HepG2 (cell line): ENCODE measurements around the gene RFC1. TPM values are rescaled to one million over a fixed set of nuclear protein-coding genes. Genes with fewer than 3 reads are reported as not detected.

Experiments used
- ATF6 ChIP-seq: sonication (generic); formaldehyde crosslinking; conservative IDR thresholded peaks from 2 replicates; pipeline ENCODE4 v1.4.0; 2020; ENCODE audit warnings: missing genetic modification reagents
- EED ChIP-seq: sonication (generic); formaldehyde crosslinking; IDR thresholded peaks from 2 replicates; pipeline ENCODE4 v1.5.0; 2020; ENCODE audit warnings: mild to moderate bottlenecking, missing genetic modification reagents
- HNRNPUL1 ChIP-seq: fragments of 200-400 bp; formaldehyde crosslinking; IDR thresholded peaks from 2 replicates; pipeline ENCODE4 v1.6.1; 2017; ENCODE audit warnings: low read depth, mild to moderate bottlenecking, low read length, moderate library complexity
- NFE2L2 ChIP-seq: fragments of 150-350 bp; IDR thresholded peaks from 2 replicates; pipeline ENCODE4 v1.6.1; 2014; ENCODE audit warnings: low read length
- PAXIP1 ChIP-seq: sonication (generic); formaldehyde crosslinking; conservative IDR thresholded peaks from 2 replicates; pipeline ENCODE4 v1.4.0; 2020; ENCODE audit warnings: mild to moderate bottlenecking, missing genetic modification reagents, moderate library complexity
- RFX5 ChIP-seq: IDR thresholded peaks from 2 replicates; pipeline ENCODE4 v1.6.1; 2011; ENCODE audit warnings: low read depth, low read length, improper control_type of control experiment
- TARDBP ChIP-seq: sonication (generic); formaldehyde crosslinking; IDR thresholded peaks from 2 replicates; pipeline ENCODE4 v1.8.0; 2022; ENCODE audit warnings: mild to moderate bottlenecking, missing genetic modification reagents
- TEAD3 ChIP-seq: optimal IDR thresholded peaks from 2 replicates; pipeline ENCODE3; 2016; ENCODE audit warnings: borderline replicate concordance
- TOE1 ChIP-seq: sonication (generic); formaldehyde crosslinking; IDR thresholded peaks from 2 replicates; pipeline ENCODE4 v1.4.0; 2020; ENCODE audit warnings: mild to moderate bottlenecking, missing genetic modification reagents
- TOPORS ChIP-seq: sonication (generic); formaldehyde crosslinking; IDR thresholded peaks from 2 replicates; pipeline ENCODE4 v1.8.0; 2023; ENCODE audit warnings: mild to moderate bottlenecking, missing genetic modification reagents
- ZFP62 ChIP-seq: sonication (generic); formaldehyde crosslinking; IDR thresholded peaks from 2 replicates; pipeline ENCODE4 v1.4.0; 2020; ENCODE audit warnings: missing genetic modification reagents
- ZIK1 ChIP-seq: sonication (generic); formaldehyde crosslinking; IDR thresholded peaks from 2 replicates; pipeline ENCODE4 v1.5.0; 2020; ENCODE audit warnings: mild to moderate bottlenecking, low read depth, missing genetic modification reagents, borderline replicate concordance
- ZNF432 ChIP-seq: sonication (generic); formaldehyde crosslinking; IDR thresholded peaks from 2 replicates; pipeline ENCODE4 v1.5.0; 2020; ENCODE audit warnings: missing genetic modification reagents, mild to moderate bottlenecking, borderline replicate concordance
- ZNF484 ChIP-seq: sonication (generic); formaldehyde crosslinking; IDR thresholded peaks from 2 replicates; pipeline ENCODE4 v1.5.1; 2020; ENCODE audit warnings: mild to moderate bottlenecking, low read depth, missing genetic modification reagents, borderline replicate concordance
- ZNF570 ChIP-seq: sonication (generic); formaldehyde crosslinking; IDR thresholded peaks from 2 replicates; pipeline ENCODE4 v1.4.0; 2020; ENCODE audit warnings: mild to moderate bottlenecking, missing genetic modification reagents, borderline replicate concordance
- ZNF619 ChIP-seq: sonication (generic); formaldehyde crosslinking; IDR thresholded peaks from 2 replicates; pipeline ENCODE4 v1.4.0; 2020; ENCODE audit warnings: mild to moderate bottlenecking, missing genetic modification reagents
- ZNF740 ChIP-seq: sonication (generic); formaldehyde crosslinking; IDR thresholded peaks from 2 replicates; pipeline ENCODE4 v1.4.0; 2020; ENCODE audit warnings: missing genetic modification reagents
- ZSCAN29 ChIP-seq: sonication (generic); formaldehyde crosslinking; conservative IDR thresholded peaks from 2 replicates; pipeline ENCODE4 v1.4.0; 2020; ENCODE audit warnings: mild to moderate bottlenecking, missing genetic modification reagents
- polyA plus RNA-seq, 8 experiments: library from polyadenylated mRNA; depleted of rRNA in 3 of 8; stranded (reverse) in 7 of 8; unstranded in 1 of 8; fragments of >200 nt; fragmentation: Illumina TruSeq in 4 of 8; extraction: Trizol in 4 of 8; gene quantifications; 2 replicates each; pipeline versions ENCODE4 v1.2.1 to v1.2.3, GENCODE V29; 2011 to 2016; ENCODE audit warnings: low read depth in 4 of 8, missing spikeins in 1 of 8, mixed read lengths in 1 of 8; ENCODE audit not compliant: insufficient read depth in 1 of 8
- total RNA-seq, 5 experiments: library from RNA; depleted of rRNA; stranded (reverse); fragments of >200 nt; fragmentation: Illumina TruSeq; extraction: Trizol; gene quantifications; 2 replicates each; pipeline ENCODE4 v1.2.3, GENCODE V29; 2016; ENCODE audit warnings: low read depth in 1 of 5
- TF ChIP-seq, protein P1 (sequence below): sonication (generic); formaldehyde crosslinking; IDR thresholded peaks from 2 replicates; pipeline ENCODE4 v1.5.0; 2020; ENCODE audit warnings: mild to moderate bottlenecking, missing genetic modification reagents
- TF ChIP-seq, protein P2 (sequence below): sonication (generic); formaldehyde crosslinking; IDR thresholded peaks from 2 replicates; pipeline ENCODE4 v1.4.0; 2020; ENCODE audit warnings: mild to moderate bottlenecking, missing genetic modification reagents

RFC1 gene
- total and polyA plus RNA-seq, 2 of the 13 experiments (the other 11 are each of a cell fraction or from before 2014, with no cell fraction given) = 15.9 to 78.8 TPM

DNA sequence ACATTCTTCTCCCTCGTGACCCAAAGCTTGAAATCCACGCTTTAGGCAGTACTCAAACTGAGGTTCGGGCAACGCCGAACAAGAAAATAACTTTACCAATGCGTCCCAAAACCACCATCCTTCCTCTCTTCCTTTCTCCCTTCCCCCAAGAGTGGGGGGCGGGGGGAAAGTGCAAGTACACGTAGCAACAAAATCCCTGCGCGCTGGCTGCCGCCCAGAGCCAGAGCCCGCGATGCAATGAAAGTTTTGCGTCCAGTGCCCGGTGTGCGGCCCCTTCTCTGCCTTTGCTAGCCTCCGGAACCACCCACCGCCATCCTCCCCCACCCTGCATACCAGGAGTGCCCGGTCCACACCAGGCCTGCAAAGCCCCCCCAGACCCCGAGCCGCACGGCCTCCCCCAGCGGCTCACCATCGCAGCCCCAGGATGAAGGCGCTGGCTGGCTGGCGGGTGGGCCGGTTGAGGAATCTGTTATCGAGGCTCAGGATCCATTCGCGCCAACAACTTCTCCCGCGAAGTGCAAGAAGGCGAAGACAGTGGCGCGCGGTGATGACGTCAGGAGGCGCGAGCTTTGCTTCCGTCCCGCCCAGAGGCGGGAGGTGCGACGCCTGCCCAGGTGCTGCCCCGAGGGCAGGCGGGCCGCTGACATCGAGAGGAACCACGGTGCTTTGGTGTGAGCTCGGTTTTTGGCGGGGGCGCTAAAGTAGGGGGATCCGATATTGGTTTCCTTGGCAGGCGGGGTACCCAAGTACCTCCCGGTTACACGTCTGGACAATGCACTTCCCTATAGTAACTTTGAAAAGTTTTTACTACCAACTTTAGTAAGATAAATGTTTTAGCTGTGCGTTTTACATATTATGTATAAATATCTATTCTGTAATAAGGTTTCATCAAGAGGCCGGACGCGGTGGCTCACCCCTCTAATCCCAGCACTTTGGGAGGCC lies at the start of gene RFC1 (continued):
- TF ChIP-seq PAXIP1 (CRISPR knock-in tag) (peak; percentile 61), NFE2L2 (no peak), ZNF619 (peak; percentile 82; the same call in 1 of the 2 replicates), TARDBP (CRISPR knock-in tag) (peak; percentile 72; the same call in 1 of the 2 replicates), HNRNPUL1 (no peak), TEAD3 (CRISPR knock-in tag) (peak; percentile 82), ZNF740 (CRISPR knock-in tag) (peak; percentile 84; the same call in 1 of the 2 replicates), EED (peak; percentile 85), RFX5 (no peak; the same call in 1 of the 2 replicates), ZFP62 (no peak), ZIK1 (CRISPR knock-in tag) (peak; percentile 98), ZNF432 (CRISPR knock-in tag) (no peak; the same call in 1 of the 2 replicates), ZNF484 (CRISPR knock-in tag) (peak; percentile 92; the same call in 1 of the 2 replicates), ZSCAN29 (CRISPR knock-in tag) (0 out of 2 replicates have a peak, but pooled peaks have one; percentile 89), ZNF570 (peak; percentile 98), TOE1 (CRISPR knock-in tag) (no peak; the same call in 1 of the 2 replicates), ATF6 (CRISPR knock-in tag) (no peak), TOPORS (CRISPR knock-in tag) (peak; percentile 98)
- TF ChIP-seq, protein P1, sequence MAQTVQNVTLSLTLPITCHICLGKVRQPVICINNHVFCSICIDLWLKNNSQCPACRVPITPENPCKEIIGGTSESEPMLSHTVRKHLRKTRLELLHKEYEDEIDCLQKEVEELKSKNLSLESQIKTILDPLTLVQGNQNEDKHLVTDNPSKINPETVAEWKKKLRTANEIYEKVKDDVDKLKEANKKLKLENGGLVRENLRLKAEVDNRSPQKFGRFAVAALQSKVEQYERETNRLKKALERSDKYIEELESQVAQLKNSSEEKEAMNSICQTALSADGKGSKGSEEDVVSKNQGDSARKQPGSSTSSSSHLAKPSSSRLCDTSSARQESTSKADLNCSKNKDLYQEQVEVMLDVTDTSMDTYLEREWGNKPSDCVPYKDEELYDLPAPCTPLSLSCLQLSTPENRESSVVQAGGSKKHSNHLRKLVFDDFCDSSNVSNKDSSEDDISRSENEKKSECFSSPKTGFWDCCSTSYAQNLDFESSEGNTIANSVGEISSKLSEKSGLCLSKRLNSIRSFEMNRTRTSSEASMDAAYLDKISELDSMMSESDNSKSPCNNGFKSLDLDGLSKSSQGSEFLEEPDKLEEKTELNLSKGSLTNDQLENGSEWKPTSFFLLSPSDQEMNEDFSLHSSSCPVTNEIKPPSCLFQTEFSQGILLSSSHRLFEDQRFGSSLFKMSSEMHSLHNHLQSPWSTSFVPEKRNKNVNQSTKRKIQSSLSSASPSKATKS (CRISPR knock-in tag) = peak; percentile 50; the same call in 1 of the 2 replicates
- TF ChIP-seq, protein P2, sequence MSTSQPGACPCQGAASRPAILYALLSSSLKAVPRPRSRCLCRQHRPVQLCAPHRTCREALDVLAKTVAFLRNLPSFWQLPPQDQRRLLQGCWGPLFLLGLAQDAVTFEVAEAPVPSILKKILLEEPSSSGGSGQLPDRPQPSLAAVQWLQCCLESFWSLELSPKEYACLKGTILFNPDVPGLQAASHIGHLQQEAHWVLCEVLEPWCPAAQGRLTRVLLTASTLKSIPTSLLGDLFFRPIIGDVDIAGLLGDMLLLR (CRISPR knock-in tag) = peak; percentile 98
